Adipose tissue (tissue), 3 donors: ENCODE results near the gene NOSTRIN. TPM values are rescaled to one million over a fixed set of nuclear protein-coding genes. Genes with fewer than 3 reads are reported as not detected.
"Not testable (repeated sequence)": the region's sequence is repeated elsewhere in the genome, so short reads cannot be mapped to it uniquely, and the experiment has no call there.

Experiments used
- H3K27ac ChIP-seq: one replicate; pipeline ENCODE4 v1.5.1; 2013; ENCODE audit warnings: low read depth, low read length
- WGBS, 3 donors: extraction: QIAGEN DNeasy Blood & Tissue Kit; methylation state at CpG; one replicate each; pipeline ENCODE4 v1.1.7; 2013; 5-methylcytosine and 5-hydroxymethylcytosine counted together
- polyA plus RNA-seq, 3 donors: library from polyadenylated mRNA; stranded (reverse); fragments of 200-250 nt; gene quantifications; one replicate each; pipeline ENCODE4 v1.2.3, GENCODE V29; 2013
- donor health status: healthy with polysubstance abuse.
- donor health status: Bipolar disorder and iron deficiency.
- donor health status: healthy.

NOSTRIN gene
- polyA plus RNA-seq: 10 to 100 TPM; 15.0 to 54.1 (median 21.0) TPM

- no peak within 1 kb of the TSS for H3K27ac ChIP-seq
- 24 to 40% (median 33%) methylated on average over 10 of the region's 10 CpGs for WGBS, 3 donors
Measured at GRCh38 chr2:168801961-168802858, at the start of gene NOSTRIN. TSS of gene NOSTRIN (plus strand) at chr2:168802637. CDS start at chr2:168802647, 10 bp downstream.

GRCh38 chr2:168753765-168754329, 48.6 kb upstream of the NOSTRIN start:
- H3K27ac ChIP-seq: no peak overlapping the region
- 94 to 97% (median 96%) methylated on average over 8 of the region's 8 CpGs for WGBS, 3 donors

GRCh38 chr2:168757223-168757622, 45.2 kb upstream of the NOSTRIN start:
- no peak overlapping the region for H3K27ac ChIP-seq
- 36 to 61% (median 39%) methylated on average over 3 of the region's 3 CpGs for WGBS, 3 donors

GRCh38 chr2:168758970-168759820, 43.2 kb upstream of the NOSTRIN start:
- 22 to 27% (median 25%) methylated on average over 3 of the region's 3 CpGs for WGBS, 3 donors
- H3K27ac ChIP-seq: no peak overlapping the region

- no peak overlapping the region for H3K27ac ChIP-seq
- 56 to 89% (median 58%) methylated on average over 1 of the region's 1 CpG for WGBS, 3 donors
Measured at GRCh38 chr2:168765401-168765800, 37.0 kb upstream of the NOSTRIN start.

- H3K27ac ChIP-seq: no peak overlapping the region
- WGBS, 3 donors: 69 to 83% (median 77%) methylated on average over 2 of the region's 2 CpGs
Measured at GRCh38 chr2:168766600-168766999, 35.8 kb upstream of the NOSTRIN start.

GRCh38 chr2:168767258-168767657, 35.2 kb upstream of the NOSTRIN start:
- WGBS, 3 donors: 38 to 62% (median 61%) methylated on average over 1 of the region's 1 CpG
- H3K27ac ChIP-seq: no peak overlapping the region

GRCh38 chr2:168768357-168768756, 34.1 kb upstream of the NOSTRIN start:
- WGBS, 3 donors: 91 to 99% (median 96%) methylated on average over 6 of the region's 6 CpGs

GRCh38 chr2:168770796-168771195, 31.6 kb upstream of the NOSTRIN start:
- 74 to 89% (median 86%) methylated on average over 2 of the region's 2 CpGs for WGBS, 3 donors
- no peak overlapping the region for H3K27ac ChIP-seq

More at GRCh38 chr2:168768357-168768756, 34.1 kb upstream of the NOSTRIN start:
- H3K27ac ChIP-seq: not testable (repeated sequence)

GRCh38 chr2:168772704-168773103, 29.7 kb upstream of the NOSTRIN start:
- WGBS, 3 donors: 99 to 100% (median 100%) methylated on average over 1 of the region's 1 CpG
- H3K27ac ChIP-seq: no peak overlapping the region

- WGBS, 3 donors: 71 to 92% (median 84%) methylated on average over 2 of the region's 2 CpGs
- no peak overlapping the region for H3K27ac ChIP-seq
Measured at GRCh38 chr2:168773128-168773527, 29.3 kb upstream of the NOSTRIN start.

- WGBS, 3 donors: 38 to 55% (median 54%) methylated on average over 9 of the region's 9 CpGs
Measured at GRCh38 chr2:168773719-168774521, 28.5 kb upstream of the NOSTRIN start.

GRCh38 chr2:168775837-168776236, 26.6 kb upstream of the NOSTRIN start:
- 0% methylated on average over 1 of the region's 1 CpG for WGBS, 3 donors

More at GRCh38 chr2:168773719-168774521, 28.5 kb upstream of the NOSTRIN start:
- H3K27ac ChIP-seq: no peak overlapping the region

GRCh38 chr2:168780669-168781071, 21.8 kb upstream of the NOSTRIN start:
- 57 to 65% (median 62%) methylated on average over 1 of the region's 1 CpG for WGBS, 3 donors
- H3K27ac ChIP-seq: no peak overlapping the region

More at GRCh38 chr2:168775837-168776236, 26.6 kb upstream of the NOSTRIN start:
- no peak overlapping the region for H3K27ac ChIP-seq

GRCh38 chr2:168781191-168781817, 21.1 kb upstream of the NOSTRIN start:
- 46 to 78% (median 75%) methylated on average over 2 of the region's 2 CpGs for WGBS, 3 donors
- H3K27ac ChIP-seq: no peak overlapping the region

GRCh38 chr2:168782271-168782670, 20.2 kb upstream of the NOSTRIN start:
- WGBS, 3 donors: 96 to 98% (median 97%) methylated on average over 4 of the region's 4 CpGs
- H3K27ac ChIP-seq: no peak overlapping the region

- WGBS, 3 donors: 69 to 89% (median 80%) methylated on average over 3 of the region's 3 CpGs
- H3K27ac ChIP-seq: no peak overlapping the region
Measured at GRCh38 chr2:168784993-168785392, 17.4 kb upstream of the NOSTRIN start.
